Astrocyte (in vitro differentiated cells and primary cell): ENCODE data around the gene ZNF880.

Experiments
- EZH2 ChIP-seq: IDR thresholded peaks from 2 replicates; pipeline ENCODE4 v1.6.1; 2012; ENCODE audit warnings: mild to moderate bottlenecking, low read length, inconsistent platforms; ENCODE audit not compliant: insufficient read depth
- TF ChIP-seq, protein P1 (sequence below): IDR thresholded peaks from 2 replicates; pipeline ENCODE4 v1.5.1; 2011; ENCODE audit warnings: low read depth, mild to moderate bottlenecking, inconsistent platforms, low read length, moderate library complexity; ENCODE audit not compliant: insufficient read depth

DNA sequence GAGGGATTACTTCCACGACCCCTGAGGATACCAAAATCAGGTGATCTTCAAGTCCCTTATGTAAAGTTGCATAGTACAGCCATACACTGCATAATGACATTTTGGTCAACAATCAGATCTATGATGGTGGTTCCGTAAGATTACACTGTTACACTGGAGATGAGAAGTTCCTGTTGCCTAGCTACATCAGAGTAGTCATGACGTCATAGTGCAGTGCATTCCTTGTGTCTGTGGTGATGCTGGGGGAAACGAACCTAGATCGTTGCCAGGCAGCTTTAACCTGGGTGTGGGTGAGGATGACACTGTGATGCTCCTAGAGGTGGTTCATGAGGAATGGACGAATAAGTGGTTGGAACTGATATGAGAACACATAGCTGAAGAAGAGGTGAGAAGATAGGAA is 24.6 kb upstream of the ZNF880 start:
- TF ChIP-seq EZH2: no peak
- TF ChIP-seq, protein P1, sequence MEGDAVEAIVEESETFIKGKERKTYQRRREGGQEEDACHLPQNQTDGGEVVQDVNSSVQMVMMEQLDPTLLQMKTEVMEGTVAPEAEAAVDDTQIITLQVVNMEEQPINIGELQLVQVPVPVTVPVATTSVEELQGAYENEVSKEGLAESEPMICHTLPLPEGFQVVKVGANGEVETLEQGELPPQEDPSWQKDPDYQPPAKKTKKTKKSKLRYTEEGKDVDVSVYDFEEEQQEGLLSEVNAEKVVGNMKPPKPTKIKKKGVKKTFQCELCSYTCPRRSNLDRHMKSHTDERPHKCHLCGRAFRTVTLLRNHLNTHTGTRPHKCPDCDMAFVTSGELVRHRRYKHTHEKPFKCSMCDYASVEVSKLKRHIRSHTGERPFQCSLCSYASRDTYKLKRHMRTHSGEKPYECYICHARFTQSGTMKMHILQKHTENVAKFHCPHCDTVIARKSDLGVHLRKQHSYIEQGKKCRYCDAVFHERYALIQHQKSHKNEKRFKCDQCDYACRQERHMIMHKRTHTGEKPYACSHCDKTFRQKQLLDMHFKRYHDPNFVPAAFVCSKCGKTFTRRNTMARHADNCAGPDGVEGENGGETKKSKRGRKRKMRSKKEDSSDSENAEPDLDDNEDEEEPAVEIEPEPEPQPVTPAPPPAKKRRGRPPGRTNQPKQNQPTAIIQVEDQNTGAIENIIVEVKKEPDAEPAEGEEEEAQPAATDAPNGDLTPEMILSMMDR: no peak
